Panc1 (cell line): Measurements from ENCODE around the gene FAM240B.

ENCODE experiments used
- POLR2AphosphoS5 ChIP-seq: IDR thresholded peaks from 2 replicates; pipeline ENCODE4 v1.6.1; 2012; ENCODE audit warnings: mild to moderate bottlenecking, low read depth, low read length, moderate library complexity
- TF ChIP-seq, protein P1 (sequence below): fragments of 450-650 bp; IDR thresholded peaks from 2 replicates; pipeline ENCODE4 v1.5.1; 2017; ENCODE audit warnings: mild to moderate bottlenecking
- TF ChIP-seq, protein P2 (sequence below), 2 experiments: IDR thresholded peaks; 2 replicates each; pipeline ENCODE4 v1.6.1; 2011 to 2012; ENCODE audit warnings: low read depth in 2 of 2, control low read depth in 1 of 2, low read length in 1 of 2, mild to moderate bottlenecking in 1 of 2, moderate library complexity in 1 of 2; ENCODE audit not compliant: insufficient read depth in 1 of 2

DNA sequence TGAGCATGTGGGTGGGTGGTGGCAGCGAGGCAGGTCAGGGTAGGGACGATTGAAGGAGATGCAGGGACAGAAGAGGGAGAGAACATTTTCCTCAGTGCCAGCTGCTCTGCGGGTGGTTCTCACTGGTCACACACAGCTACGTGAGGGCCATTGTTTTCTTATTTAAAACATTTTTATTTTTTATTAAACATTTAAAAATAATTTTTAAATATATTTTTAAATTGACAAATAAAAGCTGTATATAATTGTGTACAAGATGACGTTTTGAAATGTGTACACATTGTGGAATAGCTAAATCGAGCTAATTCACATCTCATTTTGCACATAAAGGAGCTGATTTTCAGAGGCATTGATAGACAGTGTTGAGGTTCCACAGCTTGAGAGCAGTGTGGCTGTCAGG lies 14.0 kb downstream of the FAM240B start:
- TF ChIP-seq POLR2AphosphoS5: no peak
- TF ChIP-seq, protein P1, sequence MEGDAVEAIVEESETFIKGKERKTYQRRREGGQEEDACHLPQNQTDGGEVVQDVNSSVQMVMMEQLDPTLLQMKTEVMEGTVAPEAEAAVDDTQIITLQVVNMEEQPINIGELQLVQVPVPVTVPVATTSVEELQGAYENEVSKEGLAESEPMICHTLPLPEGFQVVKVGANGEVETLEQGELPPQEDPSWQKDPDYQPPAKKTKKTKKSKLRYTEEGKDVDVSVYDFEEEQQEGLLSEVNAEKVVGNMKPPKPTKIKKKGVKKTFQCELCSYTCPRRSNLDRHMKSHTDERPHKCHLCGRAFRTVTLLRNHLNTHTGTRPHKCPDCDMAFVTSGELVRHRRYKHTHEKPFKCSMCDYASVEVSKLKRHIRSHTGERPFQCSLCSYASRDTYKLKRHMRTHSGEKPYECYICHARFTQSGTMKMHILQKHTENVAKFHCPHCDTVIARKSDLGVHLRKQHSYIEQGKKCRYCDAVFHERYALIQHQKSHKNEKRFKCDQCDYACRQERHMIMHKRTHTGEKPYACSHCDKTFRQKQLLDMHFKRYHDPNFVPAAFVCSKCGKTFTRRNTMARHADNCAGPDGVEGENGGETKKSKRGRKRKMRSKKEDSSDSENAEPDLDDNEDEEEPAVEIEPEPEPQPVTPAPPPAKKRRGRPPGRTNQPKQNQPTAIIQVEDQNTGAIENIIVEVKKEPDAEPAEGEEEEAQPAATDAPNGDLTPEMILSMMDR: no peak
- TF ChIP-seq, protein P2, sequence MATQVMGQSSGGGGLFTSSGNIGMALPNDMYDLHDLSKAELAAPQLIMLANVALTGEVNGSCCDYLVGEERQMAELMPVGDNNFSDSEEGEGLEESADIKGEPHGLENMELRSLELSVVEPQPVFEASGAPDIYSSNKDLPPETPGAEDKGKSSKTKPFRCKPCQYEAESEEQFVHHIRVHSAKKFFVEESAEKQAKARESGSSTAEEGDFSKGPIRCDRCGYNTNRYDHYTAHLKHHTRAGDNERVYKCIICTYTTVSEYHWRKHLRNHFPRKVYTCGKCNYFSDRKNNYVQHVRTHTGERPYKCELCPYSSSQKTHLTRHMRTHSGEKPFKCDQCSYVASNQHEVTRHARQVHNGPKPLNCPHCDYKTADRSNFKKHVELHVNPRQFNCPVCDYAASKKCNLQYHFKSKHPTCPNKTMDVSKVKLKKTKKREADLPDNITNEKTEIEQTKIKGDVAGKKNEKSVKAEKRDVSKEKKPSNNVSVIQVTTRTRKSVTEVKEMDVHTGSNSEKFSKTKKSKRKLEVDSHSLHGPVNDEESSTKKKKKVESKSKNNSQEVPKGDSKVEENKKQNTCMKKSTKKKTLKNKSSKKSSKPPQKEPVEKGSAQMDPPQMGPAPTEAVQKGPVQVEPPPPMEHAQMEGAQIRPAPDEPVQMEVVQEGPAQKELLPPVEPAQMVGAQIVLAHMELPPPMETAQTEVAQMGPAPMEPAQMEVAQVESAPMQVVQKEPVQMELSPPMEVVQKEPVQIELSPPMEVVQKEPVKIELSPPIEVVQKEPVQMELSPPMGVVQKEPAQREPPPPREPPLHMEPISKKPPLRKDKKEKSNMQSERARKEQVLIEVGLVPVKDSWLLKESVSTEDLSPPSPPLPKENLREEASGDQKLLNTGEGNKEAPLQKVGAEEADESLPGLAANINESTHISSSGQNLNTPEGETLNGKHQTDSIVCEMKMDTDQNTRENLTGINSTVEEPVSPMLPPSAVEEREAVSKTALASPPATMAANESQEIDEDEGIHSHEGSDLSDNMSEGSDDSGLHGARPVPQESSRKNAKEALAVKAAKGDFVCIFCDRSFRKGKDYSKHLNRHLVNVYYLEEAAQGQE (IDR thresholded peaks at IDR 0.05; ENCODE audit: insufficient read depth in 1 of 2, low read depth in 2 of 2, low read length in 1 of 2): no peak
